PFSK-1 (cell line): Measurements from ENCODE around the gene MFSD11.

Experiments
- FOXP2 ChIP-seq: optimal IDR thresholded peaks from 2 replicates; pipeline ENCODE3; 2011; ENCODE audit warnings: borderline replicate concordance, control low read depth, inconsistent platforms; ENCODE audit not compliant: insufficient read depth; ENCODE audit errors: extremely low read length, extremely low read depth
- POLR2AphosphoS5 ChIP-seq: IDR thresholded peaks from 2 replicates; pipeline ENCODE4 v1.6.1; 2012; ENCODE audit warnings: low read depth, mild to moderate bottlenecking, control low read depth, low read length, moderate library complexity
- SIN3A ChIP-seq: IDR thresholded peaks from 2 replicates; pipeline ENCODE4 v1.6.1; 2012; ENCODE audit warnings: mild to moderate bottlenecking, low read length, moderate library complexity, borderline replicate concordance; ENCODE audit not compliant: insufficient read depth
- TAF1 ChIP-seq: IDR thresholded peaks from 2 replicates; pipeline ENCODE4 v1.6.1; 2012; ENCODE audit warnings: low read length, control low read depth, borderline replicate concordance; ENCODE audit not compliant: insufficient read depth
- TF ChIP-seq, protein P1 (sequence below), 2 experiments: IDR thresholded peaks; 2 replicates each; pipeline versions ENCODE4 v1.6.1 to v1.8.0; 2011 to 2012; ENCODE audit warnings: low read depth in 2 of 2, low read length in 2 of 2, control low read depth in 1 of 2, inconsistent platforms in 1 of 2, mild to moderate bottlenecking in 1 of 2, moderate library complexity in 1 of 2; ENCODE audit not compliant: insufficient read depth in 1 of 2

Gene MFSD11

GRCh38 chr17:76700617-76701470 lies 37.1 kb upstream of the MFSD11 start:
- TF ChIP-seq FOXP2 (peak; percentile 38), TAF1 (no peak), SIN3A (peak; percentile 57; the same call in 1 of the 2 replicates), POLR2AphosphoS5 (peak; percentile 62; the same call in 1 of the 2 replicates)
- TF ChIP-seq, protein P1, sequence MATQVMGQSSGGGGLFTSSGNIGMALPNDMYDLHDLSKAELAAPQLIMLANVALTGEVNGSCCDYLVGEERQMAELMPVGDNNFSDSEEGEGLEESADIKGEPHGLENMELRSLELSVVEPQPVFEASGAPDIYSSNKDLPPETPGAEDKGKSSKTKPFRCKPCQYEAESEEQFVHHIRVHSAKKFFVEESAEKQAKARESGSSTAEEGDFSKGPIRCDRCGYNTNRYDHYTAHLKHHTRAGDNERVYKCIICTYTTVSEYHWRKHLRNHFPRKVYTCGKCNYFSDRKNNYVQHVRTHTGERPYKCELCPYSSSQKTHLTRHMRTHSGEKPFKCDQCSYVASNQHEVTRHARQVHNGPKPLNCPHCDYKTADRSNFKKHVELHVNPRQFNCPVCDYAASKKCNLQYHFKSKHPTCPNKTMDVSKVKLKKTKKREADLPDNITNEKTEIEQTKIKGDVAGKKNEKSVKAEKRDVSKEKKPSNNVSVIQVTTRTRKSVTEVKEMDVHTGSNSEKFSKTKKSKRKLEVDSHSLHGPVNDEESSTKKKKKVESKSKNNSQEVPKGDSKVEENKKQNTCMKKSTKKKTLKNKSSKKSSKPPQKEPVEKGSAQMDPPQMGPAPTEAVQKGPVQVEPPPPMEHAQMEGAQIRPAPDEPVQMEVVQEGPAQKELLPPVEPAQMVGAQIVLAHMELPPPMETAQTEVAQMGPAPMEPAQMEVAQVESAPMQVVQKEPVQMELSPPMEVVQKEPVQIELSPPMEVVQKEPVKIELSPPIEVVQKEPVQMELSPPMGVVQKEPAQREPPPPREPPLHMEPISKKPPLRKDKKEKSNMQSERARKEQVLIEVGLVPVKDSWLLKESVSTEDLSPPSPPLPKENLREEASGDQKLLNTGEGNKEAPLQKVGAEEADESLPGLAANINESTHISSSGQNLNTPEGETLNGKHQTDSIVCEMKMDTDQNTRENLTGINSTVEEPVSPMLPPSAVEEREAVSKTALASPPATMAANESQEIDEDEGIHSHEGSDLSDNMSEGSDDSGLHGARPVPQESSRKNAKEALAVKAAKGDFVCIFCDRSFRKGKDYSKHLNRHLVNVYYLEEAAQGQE (IDR thresholded peaks at IDR 0.05; ENCODE audit: insufficient read depth in 1 of 2, low read depth in 2 of 2, low read length in 2 of 2), result no peak; a peak in 1 of 4 replicates

- TF ChIP-seq, protein P1 (IDR thresholded peaks at IDR 0.05; ENCODE audit: insufficient read depth in 1 of 2, low read depth in 2 of 2, low read length in 2 of 2), result no peak
- no peak for TF ChIP-seq SIN3A
- TF ChIP-seq FOXP2, result no peak
These were observed 36.4 kb upstream of the MFSD11 start for GRCh38 chr17:76701471-76701967.

GRCh38 chr17:76702076-76702475 lies 35.8 kb upstream of the MFSD11 start:
- no peak for TF ChIP-seq TAF1
- TF ChIP-seq POLR2AphosphoS5, result no peak
- TF ChIP-seq, protein P1 (IDR thresholded peaks at IDR 0.05; ENCODE audit: insufficient read depth in 1 of 2, low read depth in 2 of 2, low read length in 2 of 2), result no peak
- TF ChIP-seq SIN3A, result no peak
- TF ChIP-seq FOXP2, result no peak

DNA sequence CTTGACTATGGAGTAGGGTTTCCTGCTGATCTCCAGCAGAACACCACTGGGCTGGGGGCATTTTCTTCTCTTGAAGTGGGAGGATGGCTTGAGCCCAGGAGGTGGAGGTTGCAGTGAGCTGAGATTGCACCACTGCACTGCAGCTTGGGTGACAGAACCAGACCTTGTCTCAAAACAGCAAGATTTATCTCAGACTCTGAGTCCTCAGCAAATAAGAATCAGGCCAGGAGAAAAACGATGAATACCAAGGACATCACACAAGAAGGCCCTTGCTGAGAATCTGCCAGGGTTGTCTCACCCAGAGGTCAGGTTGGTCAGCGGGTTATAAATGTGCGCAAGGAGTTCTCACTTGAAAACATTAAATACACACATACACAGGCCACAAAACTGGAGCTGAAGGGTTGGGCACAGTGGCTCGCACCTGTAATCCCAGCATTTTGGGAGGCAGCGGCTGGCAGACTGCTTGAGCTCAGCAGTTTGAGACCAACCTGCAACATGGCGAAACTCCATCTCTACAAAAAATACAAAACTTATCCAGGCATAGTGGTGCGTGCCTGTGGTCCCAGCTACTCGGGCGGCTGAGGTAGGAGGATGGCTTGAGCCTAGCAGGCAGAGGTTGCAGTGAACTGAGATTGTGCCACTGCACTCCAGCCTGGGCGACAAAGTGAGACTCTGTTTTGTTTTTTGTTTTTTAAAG lies 34.8 kb upstream of the MFSD11 start:
- TF ChIP-seq, protein P1 (IDR thresholded peaks at IDR 0.05; ENCODE audit: insufficient read depth in 1 of 2, low read depth in 2 of 2, low read length in 2 of 2), result no peak
- no peak for TF ChIP-seq TAF1
- no peak for TF ChIP-seq POLR2AphosphoS5
- no peak for TF ChIP-seq SIN3A
- TF ChIP-seq FOXP2, result no peak
